HL-60 (cell line): ENCODE data around the gene MYBPC2.

Experiments used
- DNase-seq, 2 experiments: peaks; one replicate each; pipeline ENCODE4 v3.0.0-alpha.2; 2010 to 2020; ENCODE audit warnings: low read depth in 1 of 2, low spot score in 1 of 2
- H3K27ac ChIP-seq: fragments of 250-450 bp; sonication (Bioruptor Pico); replicated peaks from 2 replicates; pipeline ENCODE4 v1.5.1; 2020; ENCODE audit warnings: mild to moderate bottlenecking, moderate library complexity
- H3K27me3 ChIP-seq: fragments of 250-450 bp; sonication (Bioruptor Pico); 2 replicates; pipeline ENCODE4 v1.5.1; 2021; ENCODE audit warnings: mild to moderate bottlenecking, moderate library complexity; ENCODE audit not compliant: insufficient read depth, poor library complexity, severe bottlenecking
- H3K4me3 ChIP-seq: replicated peaks from 2 replicates; pipeline ENCODE4 v1.5.1; 2011; ENCODE audit warnings: mild to moderate bottlenecking, control low read depth, low read length; ENCODE audit not compliant: insufficient read depth
- CTCF ChIP-seq: IDR thresholded peaks from one replicate; pipeline ENCODE4 v1.5.1; 2011; ENCODE audit warnings: low read length, control low read depth, inconsistent platforms; ENCODE audit not compliant: insufficient read depth
- GABPA ChIP-seq: IDR thresholded peaks from 2 replicates; pipeline ENCODE4 v1.6.1; 2012; ENCODE audit warnings: low read depth
- POLR2AphosphoS5 ChIP-seq: IDR thresholded peaks from 2 replicates; pipeline ENCODE4 v1.6.1; 2012; ENCODE audit warnings: low read depth
- REST ChIP-seq: IDR thresholded peaks from 2 replicates; pipeline ENCODE4 v1.6.1; 2012; ENCODE audit warnings: low read depth; ENCODE audit not compliant: insufficient replicate concordance
- SPI1 ChIP-seq: IDR thresholded peaks from 2 replicates; pipeline ENCODE4 v1.6.1; 2012; ENCODE audit warnings: low read depth, mild to moderate bottlenecking, borderline replicate concordance

Gene MYBPC2

GRCh38 chr19:50490991-50491472 lies 58.3 kb downstream of the MYBPC2 start:
- H3K27me3 ChIP-seq: peaks cover 2% of the 10 kb centered on the region
- H3K4me3 ChIP-seq: no peak overlapping the region
- no peak for TF ChIP-seq CTCF
- TF ChIP-seq POLR2AphosphoS5: no peak
- TF ChIP-seq REST: no peak
- TF ChIP-seq SPI1: no peak
- H3K27ac ChIP-seq: no peak overlapping the region
- DNase-seq: no peak

- H3K27ac ChIP-seq: no peak overlapping the region
- no peak overlapping the region for H3K4me3 ChIP-seq
- DNase-seq: peak; percentile 38 to 58
- H3K27me3 ChIP-seq: peaks cover 2% of the 10 kb centered on the region
- TF ChIP-seq SPI1 (no peak), POLR2AphosphoS5 (no peak), CTCF (no peak), REST (no peak), GABPA (no peak)
Measured at GRCh38 chr19:50492303-50493052, 59.8 kb downstream of the MYBPC2 start.

GRCh38 chr19:50493171-50493570 lies 60.5 kb downstream of the MYBPC2 start:
- H3K27me3 ChIP-seq: peaks cover 2% of the 10 kb centered on the region
- no peak overlapping the region for H3K27ac ChIP-seq
- H3K4me3 ChIP-seq: no peak overlapping the region
- DNase-seq: no peak
- TF ChIP-seq CTCF: no peak
- no peak for TF ChIP-seq SPI1
- no peak for TF ChIP-seq GABPA
- no peak for TF ChIP-seq REST
- no peak for TF ChIP-seq POLR2AphosphoS5
